ENCODE data around the gene ERI3.

GRCh38 chr1:44223187-44223610 is 131.9 kb downstream of the ERI3 start:
- no peak for TF ChIP-seq CTCF (IDR thresholded peaks at IDR 0.05)
- no peak for TF ChIP-seq POLR2A (IDR thresholded peaks at IDR 0.05)
